ENCODE results near the gene C5orf22.
"Not testable (repeated sequence)": the region's sequence is repeated elsewhere in the genome, so short reads cannot be mapped to it uniquely, and the experiment has no call there.

C5orf22 gene

DNA sequence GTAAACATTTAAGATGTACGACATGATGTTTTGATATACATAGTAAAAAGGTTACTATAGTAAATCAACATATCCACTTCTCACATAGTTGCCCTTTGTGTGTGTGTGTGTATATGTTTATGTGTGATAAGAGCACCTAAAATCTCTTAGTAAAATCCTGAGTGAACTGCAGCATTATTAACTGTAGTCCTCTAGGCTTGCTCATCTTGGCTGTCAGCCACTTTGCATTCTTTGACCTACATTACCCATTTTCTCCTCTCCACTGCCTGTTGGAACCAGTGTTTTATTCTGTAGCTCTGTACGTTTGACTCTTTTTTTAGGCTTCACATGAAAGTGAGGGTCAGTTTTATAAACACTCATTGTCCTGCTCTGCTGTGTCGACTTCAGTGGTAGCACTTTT is 24.4 kb downstream of the C5orf22 start:
- no peak for DNase-seq

DNA sequence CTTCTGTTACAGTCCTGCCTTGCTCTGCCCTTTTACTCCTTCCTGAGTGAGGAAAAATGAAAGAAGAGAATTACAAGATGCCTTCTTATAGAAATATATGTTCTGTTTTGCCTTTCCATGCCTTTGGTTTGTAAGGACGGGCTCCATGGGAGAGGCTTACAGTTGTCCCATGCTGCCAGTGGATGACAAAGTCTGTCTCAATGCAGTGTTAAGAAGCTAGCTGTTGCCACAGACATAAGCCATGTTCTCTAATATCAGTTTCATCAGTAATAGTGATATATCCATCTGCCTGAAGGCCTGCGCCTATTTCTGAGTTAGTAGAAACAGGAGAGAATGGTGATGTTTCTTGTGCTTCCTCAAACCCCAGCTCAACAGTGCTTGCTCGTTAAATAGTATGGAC is 27.8 kb downstream of the C5orf22 start:
- DNase-seq, result no peak

DNA sequence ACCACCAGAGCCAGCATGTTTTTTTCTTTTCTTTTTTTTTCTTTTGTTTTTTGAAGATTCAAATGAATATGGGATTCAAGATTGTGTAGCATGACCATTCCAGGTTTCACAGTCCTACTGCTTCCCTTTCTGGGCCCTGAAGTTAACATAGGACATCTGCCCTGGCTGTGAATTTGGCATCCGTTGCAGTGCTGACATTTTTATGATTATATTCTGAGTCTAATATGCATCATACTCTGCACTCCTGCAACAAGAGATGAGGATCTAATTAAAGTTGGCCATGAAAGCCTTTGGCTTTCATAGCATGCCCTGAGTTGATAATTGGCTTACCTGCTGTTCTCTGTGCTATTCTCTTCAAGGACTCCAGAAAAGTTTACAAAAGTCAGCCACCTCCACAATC is 29.8 kb downstream of the C5orf22 start:
- DNase-seq, result no peak

DNA sequence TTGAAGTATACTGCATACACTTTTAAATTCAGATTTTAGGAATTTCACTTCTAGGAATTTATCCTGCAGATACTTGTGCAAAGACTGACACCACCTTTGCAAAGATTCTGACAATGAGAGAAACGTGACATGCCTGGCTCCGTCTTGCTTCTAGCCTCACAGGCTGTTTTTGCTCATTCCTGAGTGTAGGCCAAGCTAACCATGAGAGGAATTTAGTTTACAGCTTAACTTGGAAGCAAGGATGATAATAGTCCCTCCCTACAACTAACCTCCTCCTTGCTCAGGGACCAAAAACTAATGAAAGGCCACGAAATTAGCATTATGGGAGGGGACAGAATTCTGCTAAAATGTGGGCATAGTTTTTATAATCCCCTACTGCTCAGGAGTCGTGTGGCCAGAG is 31.1 kb downstream of the C5orf22 start:
- no peak for DNase-seq

DNA sequence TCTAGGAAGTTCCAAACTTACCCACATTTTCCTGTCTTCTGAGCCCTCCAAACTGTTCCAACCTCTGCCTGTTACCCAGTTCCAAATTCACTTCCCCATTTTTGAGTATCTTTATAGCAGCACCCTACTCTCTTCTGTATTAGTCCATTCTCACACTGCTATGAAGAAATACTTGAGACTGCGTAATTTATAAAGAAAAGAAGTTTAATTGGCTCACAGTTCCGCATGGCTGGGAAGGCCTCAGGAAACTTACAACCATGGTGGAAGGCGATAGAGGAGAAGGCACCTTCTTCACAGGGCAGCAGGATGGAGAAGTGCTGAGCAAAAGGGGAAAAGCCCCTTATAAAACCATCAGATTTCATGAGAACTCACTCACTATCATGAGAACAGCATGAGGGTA is 34.3 kb downstream of the C5orf22 start:
- DNase-seq, result not testable (repeated sequence)

DNA sequence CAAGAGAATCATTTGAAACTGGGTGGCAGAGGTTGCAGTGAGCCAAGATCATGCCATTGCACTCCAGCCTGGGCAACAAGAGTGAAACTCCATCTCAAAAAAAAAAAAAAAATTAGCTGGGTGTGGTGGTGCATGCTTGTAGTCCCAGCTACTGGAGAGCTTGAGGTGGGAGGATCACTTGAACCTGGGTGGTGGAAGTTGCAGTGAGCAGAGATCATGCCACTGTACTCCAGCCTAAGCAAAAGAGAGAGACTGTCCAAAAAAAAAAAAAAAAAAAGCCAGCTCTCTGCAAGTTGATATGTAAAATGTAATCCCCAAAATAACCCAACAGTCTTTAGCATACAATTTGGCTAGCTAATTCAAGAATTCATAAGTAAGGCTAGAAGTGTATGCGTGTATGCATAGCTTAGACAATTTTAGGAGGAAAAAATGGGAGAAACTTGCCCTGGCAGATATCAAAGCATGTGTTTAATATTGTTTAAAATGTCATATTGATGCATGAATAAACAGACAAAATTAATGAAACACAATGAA is 36.3 kb downstream of the C5orf22 start:
- no peak for DNase-seq

DNA sequence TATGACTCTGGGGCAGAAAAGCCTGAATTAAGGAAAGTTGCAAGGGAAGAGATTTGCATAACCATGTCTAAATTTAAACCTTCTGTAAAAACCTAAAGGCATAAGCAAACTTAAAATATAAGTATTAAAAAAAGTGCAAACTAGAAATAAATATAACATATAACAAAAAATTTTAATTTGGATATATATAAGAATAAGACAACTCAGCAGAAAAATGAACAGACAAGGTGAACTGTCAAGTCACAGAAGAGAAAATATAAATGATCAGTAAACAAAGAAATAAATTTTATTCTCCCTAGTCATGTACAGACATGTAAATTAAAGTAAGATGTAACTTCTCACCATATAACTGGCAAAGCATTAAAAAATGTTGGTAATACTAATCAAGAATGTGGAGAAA is 37.0 kb downstream of the C5orf22 start:
- DNase-seq, result no peak

DNA sequence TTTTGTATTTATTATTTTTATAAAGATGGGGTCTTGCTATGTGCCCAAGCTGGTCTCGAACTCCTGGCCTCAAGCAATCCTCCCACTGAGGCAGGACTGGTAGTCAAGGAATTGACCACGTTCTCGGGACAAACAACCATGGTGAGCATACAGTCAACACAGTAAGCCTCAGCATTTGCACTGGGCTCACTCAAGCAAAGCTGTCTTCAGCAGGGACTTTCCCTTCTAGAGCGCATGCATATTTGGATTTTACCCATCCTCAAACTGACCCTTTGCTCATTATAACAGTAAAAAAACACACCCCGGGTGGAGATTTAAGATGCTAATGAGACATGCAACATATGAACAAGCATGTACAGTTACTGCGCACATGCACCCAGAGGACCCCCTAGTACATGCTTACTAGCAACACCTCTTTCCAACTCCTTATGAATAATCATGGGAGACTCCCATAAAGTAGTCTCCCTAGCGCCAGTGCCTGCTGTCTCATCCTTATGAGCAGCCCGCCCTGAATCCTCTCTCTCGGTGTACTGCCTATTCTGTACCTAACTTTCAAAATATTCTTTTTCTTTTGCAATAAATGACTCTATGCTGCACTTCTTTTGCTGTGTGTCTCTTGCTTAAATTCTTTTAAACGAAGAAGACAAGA is 41.5 kb downstream of the C5orf22 start:
- DNase-seq, result no peak

DNA sequence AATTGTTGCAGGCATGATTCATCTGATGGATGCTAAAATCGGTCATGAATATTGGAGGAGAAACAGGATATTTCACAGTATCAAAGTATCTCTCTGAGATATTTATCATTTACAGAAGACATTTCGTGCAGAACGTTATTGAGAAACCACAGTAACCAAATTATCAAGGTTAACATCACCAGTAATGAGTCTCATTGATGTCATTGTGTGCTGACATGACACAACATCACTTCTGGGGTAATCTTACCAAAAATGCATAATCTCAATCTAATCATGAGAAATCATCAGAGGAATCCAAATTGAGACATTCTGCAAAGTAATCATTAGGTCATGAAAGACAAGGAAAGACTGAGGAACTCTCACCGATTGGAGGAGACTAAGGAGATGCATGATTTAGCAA is 42.7 kb downstream of the C5orf22 start:
- no peak for DNase-seq

DNA sequence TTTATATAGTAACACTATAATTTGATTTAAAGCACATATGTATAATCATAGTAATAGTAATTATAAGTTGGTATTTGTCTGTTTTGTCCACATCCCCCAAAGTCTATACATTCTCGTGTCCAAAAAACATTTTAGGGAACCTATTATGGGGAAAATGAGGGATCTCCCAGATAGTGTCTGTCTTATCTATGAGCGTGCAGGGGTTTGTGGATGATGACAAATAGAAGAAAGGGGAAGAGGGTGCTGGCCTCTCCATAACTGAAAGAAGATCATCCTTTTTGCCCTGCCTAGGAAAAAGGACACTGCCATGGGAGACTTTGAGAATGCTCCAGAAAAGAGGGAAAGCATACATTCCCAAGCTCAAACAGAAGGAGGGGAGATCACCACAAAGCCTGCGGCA is 45.3 kb downstream of the C5orf22 start:
- no peak for DNase-seq

DNA sequence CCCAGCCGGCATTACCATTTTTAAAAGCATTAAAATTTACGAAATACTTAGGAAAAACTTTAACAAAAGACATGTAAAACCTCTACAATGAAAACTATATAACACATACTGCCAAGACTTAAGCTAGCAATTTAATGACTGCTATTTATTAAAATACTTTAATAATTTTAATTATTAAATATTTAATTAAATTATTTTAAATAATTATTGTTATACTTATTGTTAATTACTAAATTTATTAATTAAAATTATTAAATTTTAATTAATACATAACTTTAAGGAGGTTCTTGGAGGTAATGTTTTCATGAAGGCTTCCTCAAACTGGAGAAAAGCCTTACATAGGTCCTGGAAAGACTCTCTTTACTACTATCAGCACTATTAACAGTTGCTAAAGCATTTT is 47.5 kb downstream of the C5orf22 start:
- no peak for DNase-seq

DNA sequence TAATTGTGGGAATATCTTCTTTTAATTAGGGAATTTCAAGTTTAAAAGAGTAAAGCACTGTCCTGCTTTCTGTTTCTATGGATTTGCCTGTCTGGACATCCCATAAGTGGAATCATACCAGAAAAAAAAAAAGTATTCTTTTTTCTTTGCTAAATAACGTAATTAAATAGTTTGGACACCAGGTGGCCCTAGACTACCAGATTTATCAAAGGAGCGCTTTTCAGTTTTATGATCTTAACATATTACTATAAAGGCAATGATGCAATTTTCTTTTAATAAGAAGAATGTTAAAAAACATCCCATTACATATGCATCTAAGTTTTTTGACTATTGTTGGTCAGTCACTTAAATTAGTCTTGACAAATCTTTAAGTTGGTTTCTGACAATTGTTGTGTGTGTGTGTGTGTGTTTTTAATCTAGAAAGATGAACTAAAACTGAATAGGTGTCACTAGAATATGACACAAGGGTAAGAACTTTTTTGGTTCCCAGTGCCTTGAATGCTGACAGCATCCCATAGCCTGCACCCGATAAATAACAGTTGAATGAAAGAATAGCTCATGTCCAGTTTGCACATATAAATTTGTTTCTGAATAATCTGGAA is 49.5 kb downstream of the C5orf22 start:
- no peak for DNase-seq

DNA sequence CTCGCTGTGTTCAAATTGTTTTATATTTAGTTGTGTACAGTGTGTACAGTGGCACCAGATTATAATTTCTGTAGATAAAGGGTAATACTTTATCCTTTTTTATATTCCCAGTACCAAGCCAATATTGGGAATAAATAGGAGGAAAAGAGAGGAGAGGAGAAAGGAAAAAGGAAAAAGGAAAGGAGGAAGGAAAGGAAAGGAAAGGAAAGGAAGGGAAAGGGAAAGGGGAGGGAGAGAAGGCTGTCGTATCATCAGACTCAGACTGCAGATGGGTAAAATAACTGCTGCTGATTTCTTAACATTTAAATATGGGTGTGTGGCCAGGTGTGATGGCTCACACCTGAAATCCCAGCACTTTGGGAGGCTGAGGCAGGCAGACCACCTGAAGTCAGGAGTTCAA is 51.0 kb downstream of the C5orf22 start:
- no peak for DNase-seq

DNA sequence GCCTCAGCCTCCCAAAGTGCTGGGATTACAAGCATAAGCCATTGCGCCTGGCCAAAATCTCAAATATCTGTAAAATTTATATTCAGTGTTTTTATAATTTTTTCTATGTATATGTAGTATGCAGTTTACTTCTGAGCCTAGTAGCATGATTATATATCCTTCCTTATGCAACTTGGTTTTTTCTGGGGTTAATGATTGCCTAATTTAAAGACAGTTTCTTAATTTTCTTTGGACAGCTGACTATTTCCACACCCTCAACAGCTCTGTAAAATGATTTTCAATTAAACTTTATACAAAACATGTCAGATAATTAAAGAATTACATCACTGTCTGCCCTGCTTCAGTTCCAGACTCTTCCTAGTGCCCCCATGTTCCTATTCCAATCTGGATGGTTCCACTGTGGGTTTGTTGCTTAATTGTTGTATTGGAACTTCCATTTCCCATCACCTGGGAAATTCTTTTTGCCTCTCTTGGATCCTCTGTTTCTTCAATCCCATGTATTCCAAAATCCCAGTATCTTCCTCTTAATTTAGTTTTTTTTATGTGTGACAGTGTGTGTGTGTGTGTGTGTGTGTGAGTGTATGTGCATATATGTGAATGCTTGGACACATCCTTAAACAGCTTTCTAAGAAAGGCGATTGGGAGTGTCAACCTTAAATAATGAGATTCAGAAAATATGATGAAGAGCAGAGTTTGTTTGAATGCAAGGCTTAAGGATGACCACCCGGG is 53.2 kb downstream of the C5orf22 start:
- no peak for DNase-seq

DNA sequence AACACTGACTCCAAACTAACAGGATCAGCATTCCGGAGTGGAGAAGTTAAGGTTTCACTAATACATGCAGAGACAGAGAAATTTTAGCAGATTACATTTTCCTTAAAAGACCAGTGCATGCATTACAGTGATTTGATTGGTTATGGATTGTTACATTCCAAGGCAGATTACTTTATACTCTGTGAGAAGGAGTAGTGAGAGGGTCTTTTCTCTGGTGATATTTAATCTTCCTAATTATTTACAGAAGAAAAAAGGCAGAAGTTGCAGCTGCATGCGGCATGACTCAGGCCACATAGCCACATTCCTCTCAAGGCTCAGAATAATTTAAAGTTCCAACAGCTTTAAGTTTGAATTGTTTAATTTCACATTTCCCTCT is 53.8 kb downstream of the C5orf22 start:
- DNase-seq, result no peak

DNA sequence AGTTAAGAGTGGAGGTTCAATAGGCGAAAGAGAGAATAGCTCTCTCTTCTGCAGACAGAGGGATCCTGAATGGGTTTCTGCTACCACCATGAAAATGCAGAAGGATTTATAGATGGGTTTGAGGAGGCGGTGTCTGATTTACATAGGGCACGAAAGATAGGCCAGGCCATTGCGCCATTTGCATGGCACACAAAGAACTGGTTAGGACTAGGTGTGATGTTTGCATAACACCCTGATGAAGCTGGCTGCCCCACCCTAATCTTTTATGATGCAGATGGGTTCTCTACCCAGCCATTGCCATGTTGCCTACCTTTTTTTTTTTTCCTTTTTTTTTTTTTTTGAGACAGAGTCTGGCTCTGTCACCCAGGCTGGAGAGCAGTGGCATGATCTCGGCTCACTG is 55.4 kb downstream of the C5orf22 start:
- no peak for DNase-seq

DNA sequence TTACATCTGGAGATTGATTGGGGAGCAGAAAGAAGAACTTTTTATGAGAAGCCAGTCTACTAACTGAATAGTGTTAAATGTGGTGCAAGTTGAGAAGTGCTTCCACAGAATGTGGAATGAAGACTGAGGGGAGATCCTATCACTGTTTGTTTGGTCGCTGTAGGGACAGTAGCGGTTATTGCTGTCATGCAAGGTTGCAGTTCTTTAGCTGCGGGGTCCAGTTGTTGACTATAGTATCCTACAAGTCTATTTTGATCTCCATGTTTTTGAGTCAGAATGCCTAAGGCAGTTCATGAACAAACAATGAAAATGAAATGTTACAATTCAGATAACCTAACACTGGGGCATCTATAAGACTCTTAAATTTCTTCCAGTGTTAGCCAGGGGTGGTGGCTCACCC is 61.6 kb downstream of the C5orf22 start:
- no peak for DNase-seq

DNA sequence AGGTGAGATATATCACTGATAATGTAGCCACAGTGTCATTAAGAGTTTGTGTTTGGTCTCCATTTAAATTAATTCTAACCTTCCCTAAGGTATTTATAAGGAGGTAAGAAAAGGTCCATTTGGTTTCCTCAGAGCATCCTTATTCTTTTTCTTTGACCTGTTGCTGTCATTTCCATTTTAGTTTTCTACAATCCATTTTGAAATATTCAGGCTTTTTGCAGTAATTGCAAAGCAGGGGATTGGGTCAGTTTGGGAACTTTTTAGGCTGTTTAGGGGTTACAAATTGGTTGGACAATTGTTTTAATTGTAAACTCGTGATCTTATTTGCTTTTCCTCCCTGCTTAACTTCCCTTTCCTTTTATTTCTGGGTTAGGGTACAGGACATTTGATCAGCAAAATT is 64.3 kb downstream of the C5orf22 start:
- no peak for DNase-seq

DNA sequence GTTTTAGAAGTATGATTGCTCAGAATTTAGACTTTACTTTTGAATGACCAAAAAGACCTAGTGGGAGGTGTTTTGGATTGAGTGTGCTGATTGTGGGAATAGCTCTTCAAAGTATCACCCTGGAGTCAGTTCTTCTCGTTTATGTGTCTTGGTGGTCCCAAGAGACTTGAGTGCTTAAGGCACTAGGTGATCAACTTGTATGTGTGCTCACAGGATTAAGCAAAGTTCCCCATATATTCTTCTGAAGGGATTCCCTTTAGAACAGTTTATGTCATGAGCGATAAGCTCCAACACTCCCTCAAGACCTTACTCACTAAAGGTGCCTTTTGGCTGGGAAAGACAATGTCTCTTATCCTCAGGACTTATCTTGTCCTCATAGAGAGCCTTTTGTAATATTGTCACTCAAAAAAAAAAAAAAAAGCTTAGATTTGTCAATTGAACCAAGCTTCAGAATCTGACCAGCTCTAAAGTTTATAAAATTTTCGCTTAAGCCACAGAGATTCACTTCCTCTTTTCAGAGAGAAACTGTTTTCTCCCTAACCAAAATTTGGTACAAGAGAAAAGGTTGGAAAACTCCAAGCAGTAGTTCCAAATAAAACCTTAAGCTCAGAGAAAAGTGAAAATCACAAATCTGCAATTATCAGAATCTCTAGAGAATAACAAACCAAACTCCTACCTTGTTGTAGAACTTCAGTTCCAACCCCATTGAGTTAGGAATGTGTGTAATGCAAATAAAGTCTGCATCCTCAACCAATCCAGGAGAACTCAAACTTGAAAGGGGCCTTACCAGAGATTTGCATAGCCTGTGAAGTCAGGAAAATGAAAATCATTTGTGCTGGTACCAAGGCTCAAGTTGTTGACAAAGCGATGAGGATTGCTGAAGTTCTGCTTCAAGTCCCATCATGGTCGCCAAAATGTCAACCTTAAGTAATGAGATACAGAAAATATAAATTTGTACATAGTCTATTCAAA is 66.8 kb downstream of the C5orf22 start:
- no peak for DNase-seq

DNA sequence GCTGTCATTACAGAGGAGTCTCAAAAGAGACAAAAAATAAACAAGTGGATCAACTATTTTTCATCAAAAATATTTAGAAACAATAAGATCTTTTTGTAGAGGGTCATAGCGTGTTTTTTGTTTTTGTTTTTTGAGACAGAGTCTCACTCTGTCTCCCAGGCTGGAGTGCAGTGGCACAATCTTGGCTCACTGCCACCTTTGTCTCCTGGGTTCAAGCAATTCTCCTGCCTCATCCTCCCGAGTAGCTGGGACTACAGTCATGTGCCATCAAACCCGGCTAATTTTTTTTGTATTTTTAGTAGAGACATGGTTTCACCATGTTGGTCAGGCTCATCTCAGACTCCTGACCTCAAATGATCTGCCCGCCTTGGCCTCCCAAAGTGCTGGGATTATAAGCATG is 70.2 kb downstream of the C5orf22 start:
- DNase-seq, result not testable (repeated sequence)

DNA sequence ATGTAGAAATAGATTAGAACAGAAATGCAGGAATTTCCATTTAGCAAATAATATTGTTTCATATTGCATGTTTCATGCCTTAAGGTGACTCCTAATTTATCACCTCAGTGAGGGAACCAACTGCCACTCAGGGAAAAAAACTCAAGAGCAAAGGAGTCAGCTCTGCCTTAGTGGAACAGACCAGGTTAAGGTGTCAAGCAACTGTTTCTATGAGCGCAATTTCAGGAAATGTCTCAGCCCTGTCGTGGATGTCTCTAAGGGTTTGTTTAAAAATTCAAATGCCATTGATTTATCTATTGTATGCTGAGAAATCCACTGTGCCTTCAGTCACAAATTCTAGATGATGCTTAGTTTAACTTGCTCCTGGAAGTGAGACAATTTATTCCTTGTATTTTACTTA is 72.1 kb downstream of the C5orf22 start:
- no peak for DNase-seq

DNA sequence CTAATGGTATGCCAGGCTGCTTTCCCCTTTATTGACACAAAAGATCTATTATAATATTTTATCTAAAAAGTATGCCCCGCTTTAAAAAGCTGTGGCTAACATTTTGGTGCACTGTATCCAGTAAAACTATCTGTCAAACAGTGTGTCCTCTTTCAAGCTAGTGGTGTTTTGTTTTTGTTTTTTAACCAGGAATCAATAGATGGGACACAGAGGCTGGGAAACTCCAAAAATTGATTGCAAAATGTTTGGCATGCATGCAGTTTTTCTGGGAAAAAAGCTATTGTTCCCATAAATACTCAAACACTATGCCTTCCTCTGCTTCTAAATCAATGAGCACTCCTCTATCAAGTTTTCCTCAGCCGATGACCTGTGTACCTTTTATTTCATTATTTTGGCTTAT is 72.5 kb downstream of the C5orf22 start:
- no peak for DNase-seq

Measured in activated CD4-positive, alpha-beta T cell treated with anti-CD3 and anti-CD28 coated beads for 48 hours (primary cell).